ENCODE data around the gene SERPINB2. TPM values are rescaled to one million over a fixed set of nuclear protein-coding genes. Genes with fewer than 3 reads are reported as not detected.

Gene SERPINB2
- total RNA-seq, 4 donors from 2014 or later = 24.5 TPM; not detected in 3

DNA sequence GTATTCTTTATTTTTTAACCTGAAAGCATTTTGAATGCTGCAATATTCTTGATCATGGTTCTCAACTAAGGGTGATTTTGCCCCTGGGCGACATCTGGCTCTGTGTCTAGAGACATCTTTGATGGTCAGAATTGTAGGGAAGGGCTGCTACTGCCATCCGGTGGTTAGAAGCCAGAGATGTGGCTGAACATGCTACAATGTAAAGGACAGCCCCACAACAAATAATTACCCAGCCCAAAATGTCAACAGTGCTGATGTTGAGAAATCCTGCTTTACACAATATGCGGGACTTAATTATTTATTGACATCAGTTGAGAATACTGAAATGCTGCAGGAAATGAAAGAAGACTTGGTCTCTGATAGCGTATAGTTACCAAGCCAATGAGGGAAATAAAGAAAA lies 37.5 kb upstream of the SERPINB2 start:
- no peak for DNase-seq (ENCODE audit: extremely low spot score)
- H3K4me1 ChIP-seq = no peaks in the 10 kb centered on the region
- H3K9me3 ChIP-seq = peaks cover 0 to 8% (median 3%) of the 10 kb centered on the region in 4 donors
- TF ChIP-seq POLR2A (IDR thresholded peaks at IDR 0.05; ENCODE audit: low read depth) = no peak
- TF ChIP-seq POLR2AphosphoS5 (IDR thresholded peaks at IDR 0.05) = no peak
- no peak for TF ChIP-seq CTCF (IDR thresholded peaks at IDR 0.05)
- no peak for TF ChIP-seq EP300 (IDR thresholded peaks at IDR 0.05)
- 53% methylated on average over 4 of the region's 4 CpGs for WGBS
- H3K36me3 ChIP-seq = no peaks in the 10 kb centered on the region
- intact Hi-C loops (cut with DNase I) = no loop called here
- no peaks in the 10 kb centered on the region for H3K27me3 ChIP-seq
- no peak overlapping the region for H3K27ac ChIP-seq (replicated peaks in 1 of 4)
- H3K4me3 ChIP-seq = no peak overlapping the region

DNA sequence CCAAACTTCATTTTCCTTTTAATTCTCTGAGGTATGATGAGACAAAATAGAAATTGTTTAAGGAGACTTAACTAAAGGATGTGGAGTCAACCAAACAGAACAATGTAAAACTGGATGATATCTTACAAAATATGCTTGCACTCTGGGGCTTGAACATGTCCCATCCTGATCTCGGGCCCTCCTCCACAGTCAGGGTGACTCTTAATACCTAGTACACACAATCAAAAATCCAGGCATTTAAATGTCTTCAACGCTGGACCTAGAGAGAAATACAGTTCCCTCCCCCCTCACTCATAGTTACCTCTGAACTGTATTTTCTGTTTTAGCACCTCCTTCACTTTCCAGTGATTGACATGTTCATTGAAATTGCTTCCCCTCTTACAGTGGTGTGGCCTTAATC lies 36.9 kb upstream of the SERPINB2 start:
- TF ChIP-seq EP300 (IDR thresholded peaks at IDR 0.05) (no peak), CTCF (IDR thresholded peaks at IDR 0.05) (no peak), POLR2A (IDR thresholded peaks at IDR 0.05; ENCODE audit: low read depth) (no peak), POLR2AphosphoS5 (IDR thresholded peaks at IDR 0.05) (no peak)
- no peak for DNase-seq (ENCODE audit: extremely low spot score)
- H3K9me3 ChIP-seq = peaks cover 0 to 13% (median 6%) of the 10 kb centered on the region in 4 donors
- no peak overlapping the region for H3K4me3 ChIP-seq
- no peak overlapping the region for H3K27ac ChIP-seq (replicated peaks in 1 of 4)
- no peaks in the 10 kb centered on the region for H3K27me3 ChIP-seq
- intact Hi-C loops (cut with DNase I) = no loop called here
- H3K4me1 ChIP-seq = no peaks in the 10 kb centered on the region
- H3K36me3 ChIP-seq = no peaks in the 10 kb centered on the region
- WGBS = 76% methylated on average over 2 of the region's 2 CpGs

- Histone ChIP-seq H3K4me3 (no peak overlapping the region), H3K27ac (replicated peaks in 1 of 4) (no peak overlapping the region), H3K36me3 (no peaks in the 10 kb centered on the region), H3K9me3 (peaks cover 0 to 13% (median 6%) of the 10 kb centered on the region in 4 donors), H3K4me1 (no peaks in the 10 kb centered on the region), H3K27me3 (peaks cover 0 to 5% (median 0%) of the 10 kb centered on the region in 4 donors)
- intact Hi-C loops (cut with DNase I) = no loop called here
- DNase-seq (ENCODE audit: extremely low spot score) = no peak
- whole genome bisulfite sequencing = 21% methylated on average over 1 of the region's 1 CpG
- no peak for TF ChIP-seq CTCF (IDR thresholded peaks at IDR 0.05)
- TF ChIP-seq EP300 (IDR thresholded peaks at IDR 0.05) = no peak
- TF ChIP-seq POLR2AphosphoS5 (IDR thresholded peaks at IDR 0.05) = no peak
- TF ChIP-seq POLR2A (IDR thresholded peaks at IDR 0.05; ENCODE audit: low read depth) = no peak
Measured at GRCh38 chr18:63858456-63858855, 29.0 kb upstream of the SERPINB2 start.

- 88% methylated on average over 1 of the region's 2 CpGs for WGBS
- Histone ChIP-seq H3K9me3 (peaks cover 0 to 6% (median 3%) of the 10 kb centered on the region in 4 donors), H3K4me3 (no peak overlapping the region), H3K27me3 (peaks cover 0 to 5% (median 0%) of the 10 kb centered on the region in 4 donors), H3K4me1 (no peaks in the 10 kb centered on the region), H3K27ac (replicated peaks in 1 of 4) (no peak overlapping the region), H3K36me3 (no peaks in the 10 kb centered on the region)
- DNase-seq (ENCODE audit: extremely low spot score) = no peak
- intact Hi-C loops (cut with DNase I) = no loop called here
- TF ChIP-seq EP300 (IDR thresholded peaks at IDR 0.05) = no peak
- TF ChIP-seq CTCF (IDR thresholded peaks at IDR 0.05) = no peak
- TF ChIP-seq POLR2A (IDR thresholded peaks at IDR 0.05; ENCODE audit: low read depth) = no peak
- TF ChIP-seq POLR2AphosphoS5 (IDR thresholded peaks at IDR 0.05) = no peak
Measured at GRCh38 chr18:63859781-63860475, 27.6 kb upstream of the SERPINB2 start.
